GM18507 (cell line): ENCODE results near the gene ACY1.

Experiments
- DNase-seq: peaks from one replicate; pipeline ENCODE4 v3.0.0; 2011; ENCODE audit warnings: low read depth; ENCODE audit not compliant: insufficient read length; ENCODE audit errors: extremely low spot score
- FAIRE-seq: peaks from 2 replicates; lab custom pipeline; 2011; peaks lifted over from hg19 to GRCh38; lab: Jason Lieb, UNC

The ACY1 gene

GRCh38 chr3:52036829-52037228, 53.5 kb downstream of the ACY1 start:
- no peak for FAIRE-seq
- DNase-seq, result no peak

- no peak for FAIRE-seq
Measured at GRCh38 chr3:52037291-52037690, 54.0 kb downstream of the ACY1 start.

GRCh38 chr3:52038227-52038626, 54.9 kb downstream of the ACY1 start:
- DNase-seq, result no peak
- no peak for FAIRE-seq

More at GRCh38 chr3:52037291-52037690, 54.0 kb downstream of the ACY1 start:
- DNase-seq, result no peak
